ENCODE measurements around the gene HMX1. TPM values are rescaled to one million over a fixed set of nuclear protein-coding genes. Genes with fewer than 3 reads are reported as not detected.

HMX1 gene
- total and polyA plus RNA-seq, 12 donors, result 0.15 TPM; not detected in 11

DNA sequence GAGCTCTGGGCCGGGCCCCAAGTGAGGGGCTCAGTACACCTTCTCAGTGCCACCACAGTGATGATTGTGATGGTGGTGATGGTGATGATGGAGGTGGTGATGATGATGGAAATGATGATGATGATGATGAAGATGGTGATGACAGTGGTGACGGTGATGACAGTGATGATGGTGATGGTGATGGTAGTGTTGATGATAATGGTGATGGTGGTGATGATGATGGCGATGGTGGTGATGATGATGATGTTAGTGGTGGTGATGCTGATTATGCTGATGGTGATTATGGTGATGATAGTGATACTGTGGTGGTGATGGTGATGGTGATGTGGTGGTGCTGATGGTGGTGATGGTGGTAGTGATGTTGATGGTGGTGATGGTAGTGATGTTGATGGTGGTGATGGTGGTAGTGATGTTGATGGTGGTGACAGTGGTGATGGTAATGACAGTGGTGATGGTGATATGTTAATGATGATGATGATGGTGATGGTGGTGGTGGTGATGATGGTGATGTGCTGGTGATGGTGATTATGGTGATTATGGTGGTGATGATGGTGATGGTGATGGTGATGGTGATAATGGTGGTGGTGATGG is 29.9 kb downstream of the HMX1 start:
- H3K27me3 ChIP-seq, result peaks cover 0 to 74% (median 54%) of the 10 kb centered on the region in 7 donors
- TF ChIP-seq, protein P1, sequence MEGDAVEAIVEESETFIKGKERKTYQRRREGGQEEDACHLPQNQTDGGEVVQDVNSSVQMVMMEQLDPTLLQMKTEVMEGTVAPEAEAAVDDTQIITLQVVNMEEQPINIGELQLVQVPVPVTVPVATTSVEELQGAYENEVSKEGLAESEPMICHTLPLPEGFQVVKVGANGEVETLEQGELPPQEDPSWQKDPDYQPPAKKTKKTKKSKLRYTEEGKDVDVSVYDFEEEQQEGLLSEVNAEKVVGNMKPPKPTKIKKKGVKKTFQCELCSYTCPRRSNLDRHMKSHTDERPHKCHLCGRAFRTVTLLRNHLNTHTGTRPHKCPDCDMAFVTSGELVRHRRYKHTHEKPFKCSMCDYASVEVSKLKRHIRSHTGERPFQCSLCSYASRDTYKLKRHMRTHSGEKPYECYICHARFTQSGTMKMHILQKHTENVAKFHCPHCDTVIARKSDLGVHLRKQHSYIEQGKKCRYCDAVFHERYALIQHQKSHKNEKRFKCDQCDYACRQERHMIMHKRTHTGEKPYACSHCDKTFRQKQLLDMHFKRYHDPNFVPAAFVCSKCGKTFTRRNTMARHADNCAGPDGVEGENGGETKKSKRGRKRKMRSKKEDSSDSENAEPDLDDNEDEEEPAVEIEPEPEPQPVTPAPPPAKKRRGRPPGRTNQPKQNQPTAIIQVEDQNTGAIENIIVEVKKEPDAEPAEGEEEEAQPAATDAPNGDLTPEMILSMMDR (IDR thresholded peaks at IDR 0.05), result no peak

DNA sequence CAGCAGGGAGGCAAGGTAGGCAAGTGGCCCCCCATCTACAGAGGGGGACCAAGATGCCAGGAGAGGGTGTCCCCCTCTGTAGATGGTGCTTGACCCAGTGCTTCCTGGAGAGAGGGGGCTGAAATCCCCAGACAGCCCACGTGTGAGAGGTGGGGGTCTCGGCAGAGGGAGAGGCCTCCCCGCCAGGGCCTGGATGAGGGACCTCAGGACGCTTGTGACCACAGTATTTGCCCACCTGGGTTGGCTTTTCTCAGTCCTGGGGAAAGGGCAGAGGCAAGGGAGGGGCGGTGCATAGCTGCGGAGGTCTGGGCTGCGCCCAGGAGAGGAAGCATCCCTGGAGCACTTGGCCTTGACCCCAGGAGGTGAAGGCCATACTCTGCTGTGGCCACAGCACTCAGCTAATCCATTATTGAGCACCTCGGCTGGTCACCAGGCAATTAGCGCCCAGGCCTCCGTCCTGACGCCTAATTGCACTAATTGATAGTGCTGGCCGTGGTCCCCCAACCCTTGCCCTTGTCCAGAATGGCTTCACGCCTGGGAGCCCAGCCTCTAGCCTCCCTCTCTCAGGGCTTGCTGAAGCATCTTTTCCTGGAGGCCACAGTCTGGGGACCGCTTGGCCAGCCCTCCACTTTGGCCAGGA is 30.7 kb downstream of the HMX1 start:
- intact Hi-C loops (cut with DNase I), result no loop called here
- H3K9me3 ChIP-seq, result peaks cover 0 to 19% (median 5%) of the 10 kb centered on the region in 11 donors
- 74 to 77% methylated on average over 14 of the region's 14 CpGs for WGBS, 2 donors
- DNase-seq (no peak), ATAC-seq (no peak)
- H3K27me3 ChIP-seq, result peaks cover 0 to 72% (median 51%) of the 10 kb centered on the region in 7 donors
- H3K4me3 ChIP-seq, result no peak overlapping the region
- H3K4me1 ChIP-seq, result no peaks in the 10 kb centered on the region
- TF ChIP-seq, protein P1 (IDR thresholded peaks at IDR 0.05), result no peak
- H3K36me3 ChIP-seq, result no peaks in the 10 kb centered on the region
- no peak overlapping the region for H3K27ac ChIP-seq

More for the DNA sequence above, 29.9 kb downstream of the HMX1 start:
- no peaks in the 10 kb centered on the region for H3K36me3 ChIP-seq
- H3K9me3 ChIP-seq, result peaks cover 0 to 19% (median 5%) of the 10 kb centered on the region in 11 donors
- H3K4me3 ChIP-seq, result no peak overlapping the region
- ATAC-seq (no peak), DNase-seq (no peak)
- WGBS, 2 donors, result 93 to 96% methylated on average over 3 of the region's 3 CpGs
- intact Hi-C loops (cut with DNase I), result no loop called here
- no peaks in the 10 kb centered on the region for H3K4me1 ChIP-seq
- H3K27ac ChIP-seq, result no peak overlapping the region

DNA sequence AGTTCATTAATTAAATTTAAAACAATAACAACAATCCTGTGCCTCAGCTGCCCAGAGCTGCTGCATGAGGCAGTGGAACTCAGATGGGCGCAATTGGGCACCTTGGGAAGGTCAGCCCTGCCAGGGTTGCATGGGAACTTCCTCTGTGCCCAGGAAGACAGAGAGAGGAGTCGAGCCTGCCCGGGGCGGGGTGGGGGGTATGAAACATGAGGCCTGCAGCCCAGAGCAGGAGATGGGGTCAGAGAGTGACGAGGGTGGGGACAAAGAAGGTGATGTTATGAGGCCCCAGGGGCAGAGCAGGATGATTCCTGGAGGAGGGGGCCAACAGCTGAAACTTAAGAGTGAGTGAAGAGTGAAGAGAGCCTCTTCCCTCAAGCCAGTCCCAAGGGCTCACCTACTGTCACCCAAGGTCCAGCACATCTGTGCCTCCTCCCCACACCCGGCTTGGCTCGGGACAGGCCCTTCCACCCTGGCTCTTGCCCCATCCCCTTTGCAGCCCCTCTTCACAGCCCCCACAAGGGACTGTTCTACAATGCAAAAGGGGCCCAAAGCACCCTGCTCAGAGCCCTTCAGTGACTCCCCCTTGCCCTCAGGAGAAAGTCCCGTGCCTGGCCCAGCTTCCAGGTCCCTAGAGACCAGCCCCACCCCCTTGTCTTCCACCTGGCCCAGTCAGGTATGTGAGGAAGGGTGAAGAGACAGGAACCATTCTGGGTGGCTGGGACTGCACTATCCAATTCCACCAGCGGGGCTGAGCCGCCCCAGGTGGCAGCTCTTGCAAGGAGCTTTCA is 31.4 kb downstream of the HMX1 start:
- DNase-seq (no peak), ATAC-seq (no peak)
- intact Hi-C loops (cut with DNase I), result no loop called here
- WGBS, 2 donors, result 67 to 70% methylated on average over 10 of the region's 10 CpGs
- H3K27me3 ChIP-seq, result peaks cover 0 to 70% (median 50%) of the 10 kb centered on the region in 7 donors
- TF ChIP-seq, protein P1 (IDR thresholded peaks at IDR 0.05), result no peak
- H3K27ac ChIP-seq, result no peak overlapping the region
- peaks cover 0 to 19% (median 5%) of the 10 kb centered on the region in 11 donors for H3K9me3 ChIP-seq
- no peaks in the 10 kb centered on the region for H3K4me1 ChIP-seq
- no peak overlapping the region for H3K4me3 ChIP-seq
- no peaks in the 10 kb centered on the region for H3K36me3 ChIP-seq

DNA sequence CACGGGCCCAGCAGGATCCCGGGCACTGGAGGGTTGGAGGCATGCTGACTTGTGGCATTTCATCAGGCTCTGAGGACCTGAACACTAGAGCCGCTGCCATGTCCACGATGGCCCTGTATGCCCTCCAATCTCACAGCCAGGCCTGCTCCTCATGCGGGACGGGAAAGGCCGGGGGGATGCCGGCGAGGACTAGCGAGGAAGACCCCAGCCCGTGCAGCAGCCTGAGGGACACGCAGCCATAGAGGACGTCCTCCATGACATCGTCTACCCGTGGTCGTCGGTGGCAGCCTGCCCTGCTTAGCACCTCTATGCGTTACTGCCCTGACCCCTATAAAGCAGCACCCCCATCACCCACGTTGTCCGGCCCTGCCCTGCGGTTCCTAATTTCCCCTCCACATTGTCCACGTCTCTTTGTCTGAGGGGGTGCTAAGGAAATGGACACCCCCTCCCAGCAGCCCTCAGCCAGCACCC is 32.6 kb downstream of the HMX1 start:
- intact Hi-C loops (cut with DNase I), result no loop called here
- DNase-seq, result no peak
- no peak for ATAC-seq
- Histone ChIP-seq H3K27me3 (peaks cover 0 to 58% (median 47%) of the 10 kb centered on the region in 7 donors), H3K4me1 (no peaks in the 10 kb centered on the region), H3K36me3 (no peaks in the 10 kb centered on the region), H3K9me3 (peaks cover 0 to 14% (median 5%) of the 10 kb centered on the region in 11 donors), H3K27ac (no peak overlapping the region), H3K4me3 (no peak overlapping the region)
- TF ChIP-seq, protein P1 (IDR thresholded peaks at IDR 0.05), result no peak
- 76% methylated on average over 22 of the region's 22 CpGs for WGBS, 2 donors

Measured in heart right ventricle (tissue), 16 donors.